ENCODE measurements around the gene TMEM150C.
"Not testable (repeated sequence)": the region's sequence is repeated elsewhere in the genome, so short reads cannot be mapped to it uniquely, and the experiment has no call there.

The TMEM150C gene

DNA sequence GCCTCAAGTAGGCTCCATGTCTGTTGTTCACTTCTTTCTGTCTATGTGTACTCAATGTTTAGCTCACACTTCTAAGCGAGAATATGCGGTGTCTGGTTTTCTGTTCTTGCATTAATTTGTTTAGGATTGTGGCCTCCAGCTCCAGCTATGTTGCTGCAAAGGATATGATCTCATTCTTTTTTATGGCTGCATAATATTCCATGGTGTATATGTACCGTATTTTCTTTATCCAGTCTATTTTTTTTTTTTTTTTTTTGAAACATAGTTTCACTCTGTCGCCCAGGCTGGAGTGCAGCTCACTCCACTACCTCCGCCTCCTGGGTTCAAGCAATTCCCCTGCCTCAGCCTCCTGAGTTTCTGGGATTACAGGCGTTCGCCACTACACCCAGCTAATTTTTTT lies 5.7 kb upstream of the TMEM150C start:
- DNase-seq = no peak

GRCh38 chr4:82562564-82562854 lies 721 bp upstream of the TMEM150C start:
- DNase-seq = no peak

DNA sequence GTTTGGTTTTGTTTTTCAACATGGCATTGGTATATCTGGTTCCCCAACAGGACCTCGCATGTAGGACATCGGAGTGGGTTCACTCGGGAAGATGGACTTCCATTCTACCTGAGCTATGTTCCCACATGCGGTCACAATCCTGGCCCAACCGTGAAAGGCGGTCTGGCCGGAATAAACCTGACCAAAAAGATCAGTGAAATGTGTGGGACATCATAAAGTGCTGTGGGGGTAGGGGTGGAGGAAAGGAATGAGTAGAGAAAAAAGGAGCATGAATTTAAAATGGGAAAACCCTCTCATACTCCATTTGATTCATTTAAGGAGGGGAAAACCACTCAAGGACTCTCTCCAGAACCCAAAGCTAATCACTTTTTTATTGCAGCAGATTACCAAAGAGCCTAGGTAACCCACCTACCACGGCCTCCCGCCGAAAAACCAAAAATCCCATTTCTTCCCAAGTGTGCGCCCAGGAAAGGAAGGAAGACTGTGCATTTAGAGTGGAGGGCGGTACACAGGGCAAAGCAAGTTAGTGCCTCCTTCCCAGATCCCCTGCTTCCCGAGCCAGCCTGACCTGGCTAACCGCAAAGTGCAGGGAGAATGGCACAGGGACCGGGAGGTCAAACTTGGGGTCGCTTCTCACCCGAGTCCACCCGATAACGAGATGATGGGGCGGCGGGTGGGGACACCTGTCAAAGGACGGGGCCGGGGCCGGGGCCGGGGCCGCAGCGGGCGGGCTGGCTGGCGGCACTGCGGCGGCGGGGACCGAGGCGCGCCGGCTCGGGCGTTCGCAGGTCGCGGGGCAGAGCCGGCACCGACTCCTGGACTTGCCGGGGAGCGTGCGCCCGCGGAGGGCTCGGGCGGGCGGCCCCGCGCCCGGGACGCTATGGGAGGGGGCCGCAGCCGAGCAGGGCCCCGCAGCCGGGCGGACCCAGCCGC lies 669 bp downstream of the TMEM150C start:
- no peak for DNase-seq

GRCh38 chr4:82559735-82560120 lies 2.1 kb downstream of the TMEM150C start:
- no peak for DNase-seq

DNA sequence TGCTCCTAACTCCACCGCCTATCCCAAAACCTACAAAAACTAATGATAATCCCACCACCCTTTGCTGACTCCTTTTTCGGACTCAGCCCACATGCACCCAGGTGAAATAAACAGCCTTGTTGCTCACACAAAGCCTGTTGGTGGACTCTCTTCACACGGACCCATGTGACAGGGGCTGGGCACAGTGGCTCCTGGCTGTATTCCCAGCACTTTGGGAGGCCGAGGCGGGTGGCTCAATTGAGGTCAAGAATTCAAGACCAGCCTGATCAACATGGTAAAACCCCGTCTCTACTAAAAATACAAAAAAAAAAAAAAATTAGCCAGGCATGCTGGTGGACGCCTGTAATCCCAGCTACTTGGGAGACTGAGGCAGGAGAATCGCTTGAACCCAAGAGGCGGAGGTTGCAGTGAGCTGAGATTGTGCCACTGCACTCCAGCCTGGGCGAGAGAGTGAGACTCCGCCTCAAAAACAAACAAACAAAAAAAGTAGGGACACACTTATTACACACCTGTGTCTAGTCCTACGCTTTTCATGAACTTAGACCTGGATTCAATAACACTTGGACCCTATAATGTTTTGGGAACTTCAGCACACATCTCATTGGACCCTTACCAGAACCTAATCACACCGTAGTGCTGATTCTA lies 2.6 kb downstream of the TMEM150C start:
- DNase-seq = not testable (repeated sequence)

GRCh38 chr4:82555276-82555675 lies 6.5 kb downstream of the TMEM150C start:
- no peak for DNase-seq

DNA sequence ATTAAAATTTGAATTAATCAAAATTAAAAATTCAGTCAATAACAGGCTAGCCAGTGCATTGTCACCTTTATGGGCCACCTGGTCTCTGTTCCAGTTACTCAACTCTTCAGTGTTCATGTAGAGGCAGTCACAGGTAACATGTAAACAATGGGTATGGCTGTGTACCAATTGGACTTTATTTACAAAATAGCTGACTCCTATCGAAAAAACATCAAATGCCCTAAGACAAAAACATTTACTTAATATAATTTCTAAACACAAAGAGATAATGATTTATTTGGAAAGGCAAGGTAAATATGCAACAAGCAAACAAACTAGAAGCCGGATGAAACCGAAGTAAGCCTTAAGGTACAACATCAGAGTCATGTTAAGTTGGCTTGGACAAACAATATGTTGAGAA lies 8.8 kb downstream of the TMEM150C start:
- DNase-seq = no peak

DNA sequence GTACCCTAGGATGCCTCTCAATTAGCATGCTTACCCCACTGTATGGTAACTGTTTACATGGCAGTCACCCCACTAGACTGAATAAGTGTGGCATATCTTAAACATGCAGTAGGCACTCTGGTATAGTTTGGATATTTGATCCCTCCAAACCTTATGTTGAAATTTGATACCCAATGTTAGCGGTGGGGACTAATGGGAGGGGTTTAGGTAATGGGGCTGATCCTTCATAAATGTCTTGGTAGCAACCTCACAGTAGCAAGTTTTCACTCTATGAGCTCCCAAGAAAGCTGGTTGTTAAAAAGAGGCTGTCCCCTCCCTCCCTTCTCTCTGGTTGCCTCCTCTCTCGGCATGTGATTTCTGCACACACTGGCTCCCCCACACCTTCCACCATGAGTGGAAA lies 10.1 kb downstream of the TMEM150C start:
- DNase-seq = no peak

DNA sequence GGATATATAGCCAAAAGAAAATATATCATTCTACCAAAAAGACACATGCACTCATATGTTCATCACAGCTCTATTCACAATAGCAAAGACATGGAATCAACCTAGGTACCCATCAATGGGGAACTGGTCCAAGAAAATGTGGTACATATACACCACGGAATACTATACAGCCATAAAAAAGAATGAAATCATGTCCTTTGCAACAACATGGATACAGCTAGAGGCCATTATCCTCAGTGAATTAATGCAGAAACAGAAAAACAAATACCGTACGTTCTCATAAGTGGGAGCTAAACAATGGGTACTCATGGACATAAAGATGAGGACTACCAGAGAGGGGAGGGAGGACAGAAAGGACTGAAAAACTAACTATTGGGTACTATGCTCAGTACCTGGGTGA lies 13.9 kb downstream of the TMEM150C start:
- not testable (repeated sequence) for DNase-seq

DNA sequence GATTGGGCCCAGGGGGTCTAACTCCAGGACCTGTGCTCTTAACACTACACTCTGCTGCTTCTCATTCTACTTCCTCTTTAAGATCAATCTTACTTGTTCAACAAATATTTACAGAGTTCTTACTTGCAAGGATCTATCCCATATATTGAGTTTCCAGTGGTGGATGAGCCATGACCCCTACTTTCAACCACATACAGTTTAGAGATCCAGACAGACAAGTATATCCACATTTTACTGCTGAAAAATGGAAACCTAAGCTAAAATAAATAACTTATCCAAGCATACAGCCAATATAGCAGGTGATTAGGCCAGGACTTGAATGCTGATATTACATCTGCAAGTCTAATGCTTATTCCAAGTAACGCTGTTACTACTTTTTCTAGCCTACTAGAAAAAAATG lies 18.7 kb downstream of the TMEM150C start:
- no peak for DNase-seq

GRCh38 chr4:82542642-82543041 lies 19.1 kb downstream of the TMEM150C start:
- no peak for DNase-seq

DNA sequence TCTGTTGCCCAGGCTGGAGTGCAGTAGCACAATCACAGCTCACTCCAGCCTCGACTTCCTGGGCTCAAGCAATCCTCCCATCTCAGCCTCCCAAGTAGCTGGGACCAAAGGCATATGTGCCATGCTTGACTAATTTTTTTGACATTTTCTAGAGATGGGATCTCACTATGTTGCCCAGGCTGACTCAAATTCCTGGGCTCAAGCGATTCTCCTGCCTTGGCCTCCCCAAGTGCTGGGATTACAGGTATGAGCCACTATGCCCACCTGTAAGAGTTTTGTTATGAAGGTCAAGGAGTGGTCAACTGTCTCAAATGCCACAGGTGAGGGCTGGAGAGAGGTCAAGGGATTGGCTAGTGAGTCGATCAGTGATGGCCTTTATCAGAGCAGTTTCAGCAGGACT lies 32.5 kb downstream of the TMEM150C start:
- no peak for DNase-seq

GRCh38 chr4:82528868-82529267 lies 32.9 kb downstream of the TMEM150C start:
- no peak for DNase-seq

DNA sequence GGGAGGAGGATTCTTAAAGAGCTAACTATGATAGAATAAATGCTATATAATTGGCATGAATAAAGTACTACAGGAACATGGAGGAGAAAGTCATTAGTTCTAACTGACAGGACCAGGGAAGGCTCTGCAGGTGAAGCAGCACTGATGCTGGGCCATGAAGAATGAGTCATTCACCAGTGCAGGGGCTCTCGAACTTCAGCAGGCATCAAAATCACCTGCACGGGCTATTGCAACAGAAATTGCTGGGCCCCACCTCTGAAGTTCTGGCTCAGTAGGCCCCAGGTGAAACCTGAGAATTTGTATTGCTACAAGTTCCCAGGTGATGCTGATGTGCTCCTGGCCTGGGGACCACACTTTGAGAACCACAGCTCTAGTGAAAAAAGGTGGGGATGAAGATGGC lies 33.7 kb downstream of the TMEM150C start:
- no peak for DNase-seq

DNA sequence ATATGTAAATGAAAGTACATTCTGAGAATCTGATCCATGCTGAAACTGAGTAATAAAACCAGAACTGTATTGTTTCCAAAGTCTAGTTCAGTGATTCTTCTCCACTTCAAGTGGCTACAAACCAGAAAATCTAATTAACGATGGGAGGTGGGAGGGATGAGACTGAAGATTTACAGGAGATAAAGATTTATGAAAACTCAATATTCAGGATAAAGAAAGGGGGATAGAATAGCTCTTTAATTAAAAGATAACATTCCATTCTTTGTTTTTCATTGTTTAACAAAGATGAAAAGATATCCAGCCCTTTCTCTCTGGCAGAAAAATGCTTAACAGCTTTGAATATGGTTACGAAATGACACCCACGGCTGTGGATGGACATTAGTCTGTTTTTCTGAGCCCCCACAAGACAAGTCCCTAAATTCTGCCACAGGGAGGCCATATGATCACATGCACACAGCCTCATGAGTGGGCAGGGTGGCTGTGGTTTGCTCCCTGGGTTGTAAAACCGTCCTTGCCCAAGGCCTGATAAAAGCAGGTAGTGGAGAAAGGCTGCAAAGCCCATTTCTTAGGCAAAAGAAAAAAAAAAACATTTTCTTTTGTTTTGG lies 36.4 kb downstream of the TMEM150C start:
- no peak for DNase-seq

DNA sequence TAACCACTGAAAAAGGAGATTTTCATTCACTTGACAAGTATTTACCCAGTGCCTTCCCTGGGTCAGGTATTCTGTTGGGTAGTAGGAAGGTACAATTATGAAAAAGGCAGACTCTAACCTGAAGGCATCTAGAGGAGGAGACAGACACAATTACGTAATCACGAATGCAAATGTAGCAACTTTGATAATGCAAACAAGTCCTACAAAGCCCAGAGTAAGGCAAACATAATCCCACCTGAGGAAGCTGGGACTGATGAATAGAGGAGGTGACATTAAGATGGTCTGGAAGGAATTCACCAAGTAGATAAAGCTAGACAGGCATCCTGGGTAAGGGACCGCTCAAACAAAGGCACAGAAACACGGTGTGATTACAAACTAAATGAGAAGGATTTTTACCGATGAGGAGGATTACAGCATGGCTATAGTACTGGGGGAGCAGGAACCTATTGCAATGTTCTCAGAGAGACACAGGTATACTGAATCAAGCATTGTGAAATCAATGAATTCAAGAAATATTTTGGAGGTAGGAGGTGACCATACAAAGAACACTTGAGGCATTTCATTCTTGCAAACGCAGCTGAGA lies 37.1 kb downstream of the TMEM150C start:
- no peak for DNase-seq

DNA sequence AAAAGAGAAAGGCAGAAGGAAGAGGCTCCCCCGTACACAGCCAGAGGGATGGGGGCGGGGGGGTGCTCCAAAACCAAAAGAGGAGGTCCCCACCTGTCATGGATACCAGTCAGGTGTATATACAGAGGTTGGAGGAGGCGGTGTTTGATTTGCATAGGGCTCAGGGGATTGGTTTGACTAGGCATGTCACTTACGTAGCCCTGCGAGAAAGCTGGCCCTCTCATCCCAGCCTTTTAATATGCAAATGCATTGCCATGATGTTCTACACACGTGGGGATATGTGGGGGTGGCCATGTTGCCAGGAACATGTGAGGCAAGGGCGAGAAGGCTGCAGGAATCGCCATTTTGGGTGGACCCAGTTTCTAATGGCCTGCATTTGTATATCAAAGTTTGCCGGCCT lies 38.6 kb downstream of the TMEM150C start:
- no peak for DNase-seq

DNA sequence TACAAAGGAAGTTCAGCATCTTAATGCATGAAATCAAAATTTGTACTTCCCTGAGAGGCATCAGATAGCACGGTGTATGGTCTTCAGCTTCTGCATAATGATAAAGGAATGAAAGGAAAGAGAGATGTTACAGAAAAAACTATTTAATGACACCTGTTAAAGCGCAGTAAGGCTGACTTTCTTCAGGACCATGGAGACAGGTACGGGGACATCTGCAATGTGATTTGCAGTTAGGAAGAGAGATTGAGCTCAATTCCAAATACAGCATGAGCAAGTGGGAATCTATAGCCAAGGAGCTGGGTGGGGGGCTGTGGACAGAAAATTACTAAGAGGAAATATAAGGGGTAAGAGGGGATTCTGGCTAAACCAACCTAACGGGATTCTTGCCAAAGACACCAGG lies 39.3 kb downstream of the TMEM150C start:
- DNase-seq = no peak

- DNase-seq = no peak
These were observed 40.5 kb downstream of the TMEM150C start for GRCh38 chr4:82521283-82521682.

DNA sequence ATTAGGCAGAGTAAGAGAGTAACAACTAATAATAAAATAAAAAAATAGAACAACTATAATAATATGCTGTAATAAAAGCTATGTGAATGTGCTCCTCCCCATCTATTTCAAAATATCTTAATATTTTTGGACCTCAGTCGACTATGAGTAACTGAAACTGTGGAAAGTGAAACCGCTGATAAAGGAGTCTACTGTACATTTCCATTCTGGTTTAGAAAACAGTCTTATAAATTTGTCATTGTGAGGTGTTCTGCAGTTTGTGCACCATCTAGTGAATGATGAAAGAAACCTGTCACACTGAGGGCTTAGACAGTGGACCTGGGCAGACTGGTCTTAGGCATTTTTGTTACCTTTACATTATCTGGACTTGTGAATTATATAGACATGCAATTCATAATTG lies 42.0 kb downstream of the TMEM150C start:
- DNase-seq = no peak

- no peak for DNase-seq
These were observed 42.7 kb downstream of the TMEM150C start for GRCh38 chr4:82519072-82519471.

- DNase-seq = no peak
These were observed 44.7 kb downstream of the TMEM150C start for GRCh38 chr4:82517043-82517442.

DNA sequence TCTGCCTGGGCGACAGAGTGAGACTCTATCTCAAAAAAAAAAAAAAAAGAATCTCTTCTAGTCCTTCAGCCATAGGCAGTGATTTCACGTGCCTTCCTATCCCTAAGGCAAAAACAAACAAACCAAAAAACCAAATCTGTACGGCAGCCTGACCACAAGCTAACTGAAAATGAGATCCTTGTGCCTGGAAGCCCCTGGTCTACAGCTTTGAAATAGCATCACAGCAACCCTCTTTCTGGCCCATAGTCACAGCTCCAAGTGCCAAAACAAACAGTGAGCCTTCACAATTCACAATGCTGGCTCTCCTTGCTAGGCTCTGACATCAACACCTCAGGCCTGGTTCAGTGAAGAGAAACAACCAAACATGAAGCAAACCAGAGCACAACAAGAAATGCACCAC lies 46.1 kb downstream of the TMEM150C start:
- no peak for DNase-seq

DNA sequence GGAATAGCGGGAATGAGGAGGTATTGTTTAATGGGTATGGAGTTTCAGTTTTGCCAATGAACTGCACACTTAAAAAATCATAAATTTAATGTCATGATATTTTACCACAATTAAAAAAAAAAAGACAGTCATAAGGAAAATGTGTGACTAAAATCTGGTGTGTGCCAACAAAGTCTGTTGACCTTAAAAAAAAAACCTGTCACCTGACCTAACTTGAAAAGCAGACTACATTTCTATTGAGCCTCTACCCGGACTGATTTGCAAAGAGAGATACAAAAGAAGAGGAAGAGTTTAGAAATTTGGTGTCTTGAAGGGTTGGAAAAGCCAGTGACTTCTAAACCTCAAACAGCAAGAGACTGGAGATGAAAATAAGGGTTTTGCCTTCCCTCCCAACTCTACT lies 48.4 kb downstream of the TMEM150C start:
- no peak for DNase-seq

Measured in activated naive CD4-positive, alpha-beta T cell treated with Interleukin-2 at 50 U/mL for 16 hours (primary cell).